H1 (cell line): ENCODE results near the gene LYPD1. TPM values are rescaled to one million over a fixed set of nuclear protein-coding genes. Genes with fewer than 3 reads are reported as not detected.

ENCODE experiments used
- CHD2 ChIP-seq: IDR thresholded peaks from 2 replicates; pipeline ENCODE4 v1.6.1; 2012; ENCODE audit warnings: low read length, improper control_type of control experiment
- EP300 ChIP-seq, 2 experiments: IDR thresholded peaks; 1 replicate in 1 of 2; 2 replicates in 1 of 2; pipeline ENCODE4 v1.6.1; 2011 to 2012; ENCODE audit warnings: low read depth in 2 of 2, low read length in 2 of 2, mild to moderate bottlenecking in 2 of 2, borderline replicate concordance in 1 of 2, inconsistent platforms in 1 of 2, moderate library complexity in 1 of 2
- HDAC6 ChIP-seq: IDR thresholded peaks from one replicate; pipeline ENCODE4 v1.7.1; 2012; ENCODE audit warnings: low read depth, mild to moderate bottlenecking, inconsistent platforms, low read length, moderate library complexity
- MAFK ChIP-seq: IDR thresholded peaks from 2 replicates; pipeline ENCODE4 v1.6.1; 2012; ENCODE audit warnings: low read depth, mild to moderate bottlenecking, improper control_type of control experiment, low read length
- RBBP5 ChIP-seq: IDR thresholded peaks from 2 replicates; pipeline ENCODE4 v1.7.1; 2012; ENCODE audit warnings: low read depth, mild to moderate bottlenecking, inconsistent platforms, low read length, moderate library complexity, borderline replicate concordance
- RXRA ChIP-seq: IDR thresholded peaks from 2 replicates; pipeline ENCODE4 v1.6.1; 2011; ENCODE audit warnings: low read depth, mild to moderate bottlenecking, low read length, moderate library complexity; ENCODE audit not compliant: insufficient read depth
- ZNF274 ChIP-seq: IDR thresholded peaks from 2 replicates; pipeline ENCODE4 v1.7.0; 2012; ENCODE audit warnings: low read length, borderline replicate concordance; ENCODE audit errors: extremely low read depth
- polyA plus RNA-seq, 7 experiments: library from polyadenylated mRNA; depleted of rRNA in 3 of 7; stranded (reverse) in 5 of 7; unstranded in 2 of 7; fragments of >200 nt in 5 of 7; fragments of 200-250 nt in 2 of 7; gene quantifications; 1 replicate in 5 of 7; 2 replicates in 1 of 7; 4 replicates in 1 of 7; pipeline versions ENCODE4 v1.2.1 to v1.2.3, GENCODE V29; 2011 to 2013; ENCODE audit warnings: missing spikeins in 2 of 7, mixed read lengths in 2 of 7
- total RNA-seq: library from RNA; stranded (reverse); fragmentation: NEBNext Ultra II Directional; extraction: Animal tissue kit (Norgen Biotek cat#: 25700); gene quantifications from 2 replicates; pipeline ENCODE4 v1.2.1, GENCODE V29; 2021

Gene LYPD1
- total and polyA plus RNA-seq, 2 of the 8 experiments (the other 6 are each of a cell fraction or from before 2014, with no cell fraction given), result 1.9 to 2.7 TPM

GRCh38 chr2:132692816-132693215, 22.8 kb upstream of the LYPD1 start (continued):
- no peak for TF ChIP-seq ZNF274
- TF ChIP-seq CHD2, result no peak
- TF ChIP-seq EP300 (IDR thresholded peaks at IDR 0.05; ENCODE audit: borderline replicate concordance in 1 of 2, low read depth in 2 of 2, low read length in 2 of 2), result no peak
- TF ChIP-seq MAFK, result no peak
- no peak for TF ChIP-seq HDAC6
- TF ChIP-seq RBBP5, result no peak
- TF ChIP-seq RXRA, result no peak
